Mesangial cell (primary cell): Measurements from ENCODE around the gene SLC16A4. TPM values are rescaled to one million over a fixed set of nuclear protein-coding genes. Genes with fewer than 3 reads are reported as not detected.

Experiments
- total RNA-seq: library from RNA; depleted of rRNA; stranded (reverse); fragments of >200 nt; gene quantifications from 2 replicates; pipeline ENCODE4 v1.2.3, GENCODE V29; 2015

The SLC16A4 gene
- 5.2 and 29.3 TPM in 2 replicates for total RNA-seq

GRCh38 chr1:110390692-110391245 is at the start of gene SLC16A4:
SLC16A4 (minus strand) TSS chr1:110391026; CDS start chr1:110389323, 1,703 bp downstream.

GRCh38 chr1:110407260-110408210 is 16.7 kb upstream of the SLC16A4 start, which contains the start of gene LAMTOR5:
LAMTOR5 (minus strand) TSS chr1:110407694; CDS start chr1:110407620, 74 bp downstream.

GRCh38 chr1:110338886-110339406 is 51.9 kb downstream of the SLC16A4 start, which contains the start of gene RBM15:
RBM15 (plus strand) TSS chr1:110339377; CDS start chr1:110339406, 29 bp downstream.

Other genes starting within 250 kb of the SLC16A4 start
- gene SLC6A17, start 240.5 kb downstream of the SLC16A4 start, total RNA-seq, result under 0.01 TPM in 2 replicates
- 1.6 and 4.1 TPM in 2 replicates for gene KCNC4, start 180.7 kb downstream of the SLC16A4 start, total RNA-seq
- gene RBM15, start 51.6 kb downstream of the SLC16A4 start, total RNA-seq, result 26.1 and 27.4 TPM in 2 replicates
- gene LAMTOR5, start 16.7 kb upstream of the SLC16A4 start, total RNA-seq, result 118 and 123 TPM in 2 replicates
- gene PROK1, start 60.1 kb upstream of the SLC16A4 start, total RNA-seq, result not detected in 2 replicates
- gene KCNA10, start 128.1 kb upstream of the SLC16A4 start, total RNA-seq, result not detected in 2 replicates
- gene KCNA2, start 215.3 kb upstream of the SLC16A4 start, total RNA-seq, result under 0.01 TPM in 1 of 2 replicates, not detected in the other